Endometrium (tissue), 2 donors: ENCODE measurements around the gene TAMM41.
"Not testable (repeated sequence)": the region's sequence is repeated elsewhere in the genome, so short reads cannot be mapped to it uniquely, and the experiment has no call there.

ENCODE experiments used
- FAIRE-seq: peaks from 2 replicates; lab custom pipeline; 2012; peaks lifted over from hg19 to GRCh38; lab: Jason Lieb, UNC
- donor health status: control.
- donor health status: control.

Gene TAMM41

DNA sequence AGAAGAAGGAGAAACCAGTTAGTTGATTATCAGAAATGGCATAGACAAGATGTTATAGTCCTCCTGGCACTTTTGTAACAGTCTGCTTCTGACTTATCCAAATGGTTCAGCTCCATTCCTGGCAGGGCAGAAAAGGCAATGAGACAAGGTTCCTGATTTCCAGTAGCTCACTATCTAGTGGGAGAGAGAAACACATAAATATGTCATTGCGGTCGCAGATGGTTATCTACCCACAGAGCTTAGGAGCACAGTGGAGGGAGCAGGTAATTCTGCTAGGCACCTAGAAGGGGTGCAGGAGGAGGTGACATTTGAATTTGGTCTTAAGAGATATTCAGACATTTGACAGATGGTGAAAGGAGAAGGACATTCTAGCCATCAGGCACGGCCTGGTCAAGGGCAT, 78.1 kb downstream of the TAMM41 start:
- no peak for FAIRE-seq

DNA sequence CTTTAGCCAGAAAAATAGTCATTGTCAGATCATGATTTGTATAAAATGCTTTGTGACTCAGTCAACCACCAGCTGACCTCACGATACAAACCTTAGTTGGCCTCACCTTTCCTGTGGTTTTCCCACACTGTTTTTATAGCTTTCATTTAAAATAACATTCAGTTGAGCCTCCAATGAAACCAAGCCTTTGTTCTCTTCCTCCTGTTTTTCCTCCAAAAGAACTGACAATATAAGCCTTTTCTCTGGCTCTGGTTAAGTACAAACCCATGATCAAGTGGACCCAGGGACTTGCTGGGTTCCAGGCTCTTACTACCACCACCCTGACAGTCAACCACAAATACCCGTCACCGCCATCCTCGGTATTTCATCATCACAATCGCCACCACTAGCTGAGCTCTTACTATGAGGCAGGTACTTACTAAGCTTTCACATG, 81.7 kb downstream of the TAMM41 start:
- FAIRE-seq = no peak

DNA sequence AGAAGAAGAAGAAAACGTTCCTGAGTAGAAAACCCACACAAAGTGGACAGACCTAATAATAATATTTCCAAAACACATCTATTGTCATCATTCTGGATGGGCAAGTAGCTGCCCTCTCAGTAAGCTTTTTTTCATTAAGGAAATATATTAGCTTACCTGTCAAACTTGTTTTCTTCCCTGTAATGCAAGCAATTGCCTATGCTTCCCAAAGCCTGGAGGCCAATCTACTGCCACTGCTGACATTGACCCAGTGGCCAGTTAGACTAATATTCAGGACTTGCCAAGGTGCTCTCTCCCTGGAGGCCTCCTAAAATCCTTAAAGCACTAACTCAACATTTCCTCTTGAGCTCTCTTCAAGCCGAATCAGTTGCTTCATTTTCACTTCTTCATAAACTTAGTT, 86.7 kb downstream of the TAMM41 start:
- FAIRE-seq = no peak

DNA sequence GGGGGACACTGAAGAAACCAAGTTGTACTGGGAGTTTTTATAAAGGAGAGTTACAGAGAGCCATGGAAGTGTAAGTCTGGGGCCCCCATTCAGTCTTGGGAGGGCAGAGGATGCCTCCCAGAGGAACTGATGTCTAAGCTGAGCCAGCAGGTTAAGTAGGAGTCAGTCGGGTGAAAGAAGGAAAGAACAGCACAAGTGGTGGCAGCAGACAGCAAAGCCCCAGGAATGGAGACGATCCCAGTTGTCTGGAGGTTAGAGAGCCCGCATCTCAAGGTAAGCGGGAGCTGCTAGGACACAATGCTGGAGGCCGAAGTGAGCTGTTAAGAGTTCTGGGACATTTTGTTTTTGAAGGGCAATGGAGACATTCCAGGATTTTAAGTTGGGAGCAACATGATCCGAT, 88.8 kb downstream of the TAMM41 start:
- FAIRE-seq = no peak

DNA sequence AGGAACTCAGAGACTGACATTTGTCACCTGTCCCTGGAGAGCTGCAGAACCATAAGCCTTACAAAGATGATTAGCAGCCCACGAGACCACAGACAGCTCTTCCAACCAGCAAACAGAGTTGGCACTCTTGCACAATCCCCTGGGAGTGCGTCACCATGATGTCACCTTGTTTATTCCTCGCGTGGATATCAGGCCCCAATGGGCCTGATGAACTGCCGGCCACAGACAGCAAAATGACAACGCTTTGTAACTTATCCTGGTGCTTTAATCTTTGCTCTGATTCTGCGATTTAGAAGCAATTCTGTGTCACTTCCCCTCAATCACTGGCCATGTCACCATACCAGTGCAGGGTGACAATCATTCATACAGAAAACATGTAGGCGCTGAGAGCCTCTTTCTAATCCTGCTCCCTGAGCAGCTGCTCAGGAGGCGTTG, 89.2 kb downstream of the TAMM41 start:
- FAIRE-seq = no peak

DNA sequence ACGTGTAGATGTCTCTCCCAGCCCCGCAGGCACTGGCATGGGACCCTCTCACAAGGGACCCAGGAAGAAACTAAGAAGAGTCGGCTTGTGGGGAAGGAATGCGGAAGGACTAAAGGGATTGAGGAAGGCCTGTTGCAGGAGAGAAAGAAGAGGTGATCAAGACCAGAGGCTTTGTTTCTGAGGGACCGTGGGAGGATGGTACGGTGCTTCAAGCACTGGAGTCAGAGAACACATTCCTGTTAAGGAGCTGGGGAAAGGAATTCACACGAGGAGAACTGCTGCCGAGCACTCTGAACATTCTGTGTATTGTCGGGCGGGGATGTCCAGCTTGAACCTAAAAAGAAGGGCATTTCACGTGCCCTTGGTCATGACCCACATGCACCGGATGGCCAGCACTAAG, 91.4 kb downstream of the TAMM41 start:
- no peak for FAIRE-seq

DNA sequence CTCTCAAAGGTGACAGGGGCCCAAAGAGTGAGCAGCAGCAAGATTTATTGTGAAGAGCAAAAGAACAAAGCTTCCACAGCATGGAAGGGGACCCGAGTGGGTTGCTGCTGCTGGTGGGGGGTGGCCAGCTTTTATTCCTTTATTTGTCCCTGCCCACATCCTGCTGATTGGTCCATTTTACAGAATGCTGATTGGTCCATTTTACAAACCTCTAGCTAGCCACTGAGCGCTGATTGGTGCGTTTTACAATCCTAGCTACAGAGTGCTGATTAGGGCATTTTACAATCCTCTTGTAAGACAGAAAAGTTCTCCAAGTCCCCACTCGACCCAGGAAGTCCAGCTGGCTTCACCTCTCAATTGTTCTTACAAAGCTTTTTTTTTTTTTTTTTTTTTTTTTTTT, 94.4 kb downstream of the TAMM41 start:
- not testable (repeated sequence) for FAIRE-seq

DNA sequence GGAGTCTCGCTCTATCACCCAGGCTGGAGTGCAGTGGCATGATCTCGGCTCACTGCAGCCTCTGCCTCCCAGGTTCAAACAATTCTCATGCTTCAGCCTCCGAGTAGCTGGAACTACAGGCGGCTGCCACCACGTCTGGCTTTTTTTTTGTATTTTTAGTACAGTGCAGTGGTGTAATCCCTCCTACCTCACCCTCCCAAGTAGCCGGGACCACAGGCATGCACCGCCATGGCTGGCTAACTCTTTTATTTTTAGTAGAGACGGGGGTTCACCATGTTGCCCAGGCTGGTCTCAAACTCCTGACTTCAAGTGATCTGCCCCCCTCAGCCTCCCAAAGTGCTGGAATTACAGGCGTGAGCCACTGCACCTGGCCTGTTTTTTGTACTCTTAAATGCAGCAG, 98.4 kb downstream of the TAMM41 start:
- not testable (repeated sequence) for FAIRE-seq
